Fibroblast of villous mesenchyme (primary cell): ENCODE data around the gene CRTC3. TPM values are rescaled to one million over a fixed set of nuclear protein-coding genes. Genes with fewer than 3 reads are reported as not detected.
"Not testable (repeated sequence)": the region's sequence is repeated elsewhere in the genome, so short reads cannot be mapped to it uniquely, and the experiment has no call there.

Experiments used
- DNase-seq: peaks from one replicate; pipeline ENCODE4 v3.0.0-alpha.2; 2010; ENCODE audit warnings: low read depth
- H3K4me3 ChIP-seq: 2 replicates; pipeline ENCODE4 v1.5.1; 2011; ENCODE audit warnings: low read depth, mild to moderate bottlenecking, low read length
- CTCF ChIP-seq: IDR thresholded peaks from 2 replicates; pipeline ENCODE4 v1.5.1; 2012; ENCODE audit warnings: low read depth, mild to moderate bottlenecking, low read length; ENCODE audit not compliant: insufficient read depth
- total RNA-seq: library from RNA; depleted of rRNA; stranded (reverse); fragments of >200 nt; gene quantifications from 2 replicates; pipeline ENCODE4 v1.2.3, GENCODE V29; 2012

The CRTC3 gene
- total RNA-seq, 1 donor = 21.2 TPM

GRCh38 chr15:90500171-90500570, 29.6 kb upstream of the CRTC3 start:
- no peak for DNase-seq
- no peak overlapping the region for H3K4me3 ChIP-seq
- no peak for TF ChIP-seq CTCF

GRCh38 chr15:90501898-90502297, 27.8 kb upstream of the CRTC3 start:
- H3K4me3 ChIP-seq = no peak overlapping the region
- DNase-seq = no peak
- TF ChIP-seq CTCF = no peak

GRCh38 chr15:90510781-90511180, 18.9 kb upstream of the CRTC3 start:
- not testable (repeated sequence) for DNase-seq, H3K4me3 ChIP-seq

- not testable (repeated sequence) for DNase-seq, H3K4me3 ChIP-seq
Observed at GRCh38 chr15:90511211-90511618, 18.5 kb upstream of the CRTC3 start.

GRCh38 chr15:90512276-90512675, 17.4 kb upstream of the CRTC3 start:
- DNase-seq = no peak
- no peak overlapping the region for H3K4me3 ChIP-seq
- TF ChIP-seq CTCF = no peak

GRCh38 chr15:90512981-90513380, 16.7 kb upstream of the CRTC3 start:
- DNase-seq = no peak
- no peak for TF ChIP-seq CTCF
- no peak overlapping the region for H3K4me3 ChIP-seq

- no peak for DNase-seq
- no peak overlapping the region for H3K4me3 ChIP-seq
- no peak for TF ChIP-seq CTCF
Observed at GRCh38 chr15:90513448-90513847, 16.3 kb upstream of the CRTC3 start.

- not testable (repeated sequence) for H3K4me3 ChIP-seq, DNase-seq
Observed at GRCh38 chr15:90513893-90514292, 15.8 kb upstream of the CRTC3 start.

- no peak overlapping the region for H3K4me3 ChIP-seq
- no peak for TF ChIP-seq CTCF
- no peak for DNase-seq
Observed at GRCh38 chr15:90519688-90520087, 10.0 kb upstream of the CRTC3 start.
